Thyroid gland (tissue), 4 donors: Measurements from ENCODE around the gene FOXJ3. TPM values are rescaled to one million over a fixed set of nuclear protein-coding genes. Genes with fewer than 3 reads are reported as not detected.
"Not testable (repeated sequence)": the region's sequence is repeated elsewhere in the genome, so short reads cannot be mapped to it uniquely, and the experiment has no call there.

Experiments used
- DNase-seq, 2 donors: peaks; one replicate each; pipeline ENCODE4 v3.0.0-alpha.2; 2019
- H3K27ac ChIP-seq, 3 donors: fragments of 200-600 bp; sonication (generic); 1 replicate in 2 of 3; 2 replicates in 1 of 3; pipeline ENCODE4 v1.5.1; 2016 to 2019; ENCODE audit warnings: mild to moderate bottlenecking in 1 of 3, moderate library complexity in 1 of 3
- H3K27me3 ChIP-seq: fragments of 200-600 bp; sonication (generic); one replicate; pipeline ENCODE4 v1.5.1; 2019
- H3K36me3 ChIP-seq, 2 donors: fragments of 200-600 bp; sonication (generic); one replicate each; pipeline ENCODE4 v1.5.1; 2016 to 2019
- H3K4me1 ChIP-seq, 2 donors: fragments of 200-600 bp; sonication (generic); one replicate each; pipeline ENCODE4 v1.5.1; 2017 to 2019
- H3K4me3 ChIP-seq, 3 donors: fragments of 200-600 bp; sonication (generic); replicated peaks in 1 of 3; 1 replicate in 2 of 3; 2 replicates in 1 of 3; pipeline ENCODE4 v1.5.1; 2016; ENCODE audit warnings: mild to moderate bottlenecking in 1 of 3
- H3K9me3 ChIP-seq: fragments of 200-600 bp; sonication (generic); one replicate; pipeline ENCODE4 v1.5.1; 2017
- POLR2A ChIP-seq, 2 donors: fragments of 450-650 bp; IDR thresholded peaks; one replicate each; pipeline ENCODE4 v1.6.1; 2017; ENCODE audit warnings: antibody characterized with exemption in 2 of 2, mild to moderate bottlenecking in 2 of 2, moderate library complexity in 1 of 2
- WGBS, 2 donors: methylation state at CpG; one replicate each; pipeline ENCODE4 v1.1.5; 2017; 5-methylcytosine and 5-hydroxymethylcytosine counted together
- intact Hi-C: fragments of 100-400 bp; cut with DNase I; formaldehyde crosslinking; loops from one replicate; pipeline ENCODE4 v1.15.1; 2023
- total RNA-seq, 4 donors: library from RNA; depleted of rRNA; stranded (reverse); fragments of >200 nt; gene quantifications; one replicate each; pipeline ENCODE4 v1.2.3, GENCODE V29; 2016
- TF ChIP-seq, protein P1 (sequence below), 6 experiments: fragments of 200-600 bp in 3 of 6; fragments of 450-650 bp in 3 of 6; sonication (generic) in 3 of 6; IDR thresholded peaks; one replicate each; pipeline ENCODE4 v1.5.1; 2016 to 2019; ENCODE audit warnings: antibody characterized with exemption in 6 of 6, mild to moderate bottlenecking in 2 of 6, inconsistent platforms in 1 of 6, moderate library complexity in 1 of 6

FOXJ3 gene
- total RNA-seq, 4 donors from 2014 or later: 55.4 to 87.5 (median 81.0) TPM

GRCh38 chr1:42214447-42214871 lies 120.6 kb downstream of the FOXJ3 start:
- no peak overlapping the region for H3K4me3 ChIP-seq
- H3K36me3 ChIP-seq: no peaks in the 10 kb centered on the region
- TF ChIP-seq, protein P1, sequence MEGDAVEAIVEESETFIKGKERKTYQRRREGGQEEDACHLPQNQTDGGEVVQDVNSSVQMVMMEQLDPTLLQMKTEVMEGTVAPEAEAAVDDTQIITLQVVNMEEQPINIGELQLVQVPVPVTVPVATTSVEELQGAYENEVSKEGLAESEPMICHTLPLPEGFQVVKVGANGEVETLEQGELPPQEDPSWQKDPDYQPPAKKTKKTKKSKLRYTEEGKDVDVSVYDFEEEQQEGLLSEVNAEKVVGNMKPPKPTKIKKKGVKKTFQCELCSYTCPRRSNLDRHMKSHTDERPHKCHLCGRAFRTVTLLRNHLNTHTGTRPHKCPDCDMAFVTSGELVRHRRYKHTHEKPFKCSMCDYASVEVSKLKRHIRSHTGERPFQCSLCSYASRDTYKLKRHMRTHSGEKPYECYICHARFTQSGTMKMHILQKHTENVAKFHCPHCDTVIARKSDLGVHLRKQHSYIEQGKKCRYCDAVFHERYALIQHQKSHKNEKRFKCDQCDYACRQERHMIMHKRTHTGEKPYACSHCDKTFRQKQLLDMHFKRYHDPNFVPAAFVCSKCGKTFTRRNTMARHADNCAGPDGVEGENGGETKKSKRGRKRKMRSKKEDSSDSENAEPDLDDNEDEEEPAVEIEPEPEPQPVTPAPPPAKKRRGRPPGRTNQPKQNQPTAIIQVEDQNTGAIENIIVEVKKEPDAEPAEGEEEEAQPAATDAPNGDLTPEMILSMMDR (IDR thresholded peaks at IDR 0.05): no peak
- no peak for TF ChIP-seq POLR2A (IDR thresholded peaks at IDR 0.05)
- peak overlapping the region in 2 of 3 donors; percentile 52 to 62 for H3K27ac ChIP-seq
- 22 to 35% methylated on average over 1 of the region's 1 CpG for WGBS, 2 donors
- H3K4me1 ChIP-seq: peaks cover 10 to 22% of the 10 kb centered on the region in 2 donors
- peak; percentile 8 to 43 for DNase-seq
- no peaks in the 10 kb centered on the region for H3K9me3 ChIP-seq
- no peaks in the 10 kb centered on the region for H3K27me3 ChIP-seq
- intact Hi-C loops: no loop called here

DNA sequence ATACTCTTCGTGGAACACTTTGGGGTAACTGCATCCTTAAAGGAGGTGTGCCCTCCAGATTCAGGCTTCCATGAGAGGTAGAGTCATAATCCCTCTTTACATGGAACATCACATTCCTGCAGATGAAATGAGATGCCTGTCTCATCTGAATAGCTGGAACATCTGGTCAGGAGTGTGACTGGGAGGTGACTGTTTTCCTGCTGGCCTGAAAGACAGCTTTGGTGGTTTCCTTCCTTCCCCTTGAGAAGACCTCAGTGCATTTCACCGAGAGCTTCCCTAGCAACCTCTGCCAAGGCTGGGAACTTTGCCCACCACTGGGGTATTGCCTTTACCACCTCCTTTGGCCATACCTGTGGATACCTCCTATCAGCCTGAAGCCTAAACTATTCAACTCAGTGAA lies 123.8 kb downstream of the FOXJ3 start:
- TF ChIP-seq, protein P1 (IDR thresholded peaks at IDR 0.05): no peak
- no peak for TF ChIP-seq POLR2A (IDR thresholded peaks at IDR 0.05)
- no peak for DNase-seq
- H3K27ac ChIP-seq: no peak overlapping the region
- H3K36me3 ChIP-seq: no peaks in the 10 kb centered on the region
- WGBS, 2 donors: 85 to 96% methylated on average over 2 of the region's 2 CpGs
- no peak overlapping the region for H3K4me3 ChIP-seq
- H3K4me1 ChIP-seq: peaks cover 10 to 24% of the 10 kb centered on the region in 2 donors
- H3K27me3 ChIP-seq: no peaks in the 10 kb centered on the region
- intact Hi-C loops: no loop called here
- no peaks in the 10 kb centered on the region for H3K9me3 ChIP-seq

DNA sequence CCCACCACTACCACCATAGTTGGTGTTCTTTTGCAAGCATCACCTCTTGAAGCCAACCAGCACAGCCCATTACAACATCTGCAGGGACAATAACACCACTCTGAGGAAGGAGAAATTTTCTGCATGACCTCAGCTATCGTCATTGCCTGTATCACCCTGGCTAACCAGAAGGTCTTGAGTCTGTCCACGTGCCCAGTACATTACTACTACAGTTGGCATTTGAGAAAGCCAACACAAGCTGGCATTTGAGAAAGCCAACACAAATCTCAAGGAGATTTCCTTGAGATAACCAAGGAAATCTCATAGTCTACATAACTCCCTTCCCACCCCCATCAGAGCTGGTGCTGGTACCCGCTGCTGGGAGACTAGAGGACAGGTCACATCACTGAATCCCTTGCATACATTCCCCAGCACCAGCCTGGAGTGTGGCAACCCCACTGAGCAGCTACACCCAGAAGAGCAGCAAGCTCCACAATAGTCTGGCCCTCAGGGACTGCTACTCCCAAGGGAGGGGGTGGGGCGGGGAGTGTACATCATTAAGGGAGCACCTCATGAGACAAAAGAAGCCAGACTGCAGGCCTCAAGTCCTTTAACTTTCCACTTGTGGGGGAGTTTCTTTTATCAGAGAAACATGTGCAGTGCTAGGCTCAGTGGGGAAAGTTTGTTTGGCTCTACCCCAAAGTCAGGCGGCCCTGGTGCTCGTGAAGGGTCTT lies 124.5 kb downstream of the FOXJ3 start:
- Histone ChIP-seq H3K4me1 (peaks cover 10 to 24% of the 10 kb centered on the region in 2 donors), H3K4me3 (no peak overlapping the region), H3K36me3 (no peaks in the 10 kb centered on the region), H3K27ac (no peak overlapping the region), H3K27me3 (no peaks in the 10 kb centered on the region), H3K9me3 (no peaks in the 10 kb centered on the region)
- 98% methylated on average over 6 of the region's 6 CpGs for WGBS, 2 donors
- intact Hi-C loops: no loop called here
- no peak for TF ChIP-seq POLR2A (IDR thresholded peaks at IDR 0.05)
- TF ChIP-seq, protein P1 (IDR thresholded peaks at IDR 0.05): no peak
- DNase-seq: no peak

- Histone ChIP-seq H3K9me3 (no peaks in the 10 kb centered on the region), H3K36me3 (no peaks in the 10 kb centered on the region), H3K4me1 (peaks cover 7 to 22% of the 10 kb centered on the region in 2 donors), H3K27ac (no peak overlapping the region), H3K27me3 (no peaks in the 10 kb centered on the region), H3K4me3 (no peak overlapping the region)
- no peak for DNase-seq
- no peak for TF ChIP-seq POLR2A (IDR thresholded peaks at IDR 0.05)
- TF ChIP-seq, protein P1 (IDR thresholded peaks at IDR 0.05): no peak
- intact Hi-C loops: no loop called here
- WGBS, 2 donors: 80 to 86% methylated on average over 6 of the region's 6 CpGs
Measured at GRCh38 chr1:42209526-42210251, 125.3 kb downstream of the FOXJ3 start.

DNA sequence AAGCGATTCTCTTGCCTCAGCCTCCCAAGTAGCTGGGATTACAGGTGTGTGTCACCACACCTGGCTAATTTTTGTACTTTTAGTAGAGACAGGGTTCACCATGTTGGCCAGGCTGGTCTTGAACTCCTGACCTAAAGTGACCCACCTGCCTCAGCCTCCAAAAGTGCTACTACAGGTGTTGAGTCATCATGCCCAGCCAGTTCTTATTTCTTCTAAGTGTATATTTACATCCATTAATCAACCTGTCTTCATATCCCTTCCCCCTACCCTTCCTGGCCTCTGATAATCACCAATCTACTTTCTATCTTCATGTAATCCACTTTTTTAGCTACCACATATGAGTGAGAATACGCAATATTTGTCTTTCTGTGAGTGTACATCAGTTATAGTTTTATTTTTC lies 128.1 kb downstream of the FOXJ3 start:
- H3K27ac ChIP-seq, H3K36me3 ChIP-seq, H3K27me3 ChIP-seq, DNase-seq, H3K9me3 ChIP-seq, H3K4me3 ChIP-seq, intact Hi-C loops: not testable (repeated sequence)
- H3K4me1 ChIP-seq: peaks cover 0 to 13% of the 10 kb centered on the region in 2 donors
- WGBS, 2 donors: 97 to 98% methylated on average over 2 of the region's 2 CpGs
